Islet precursor cell (in vitro differentiated cells): Measurements from ENCODE around the gene NGDN.

ENCODE experiments used
- DNase-seq: peaks from one replicate; pipeline ENCODE4 v3.0.0-alpha.2; 2018

The NGDN gene

GRCh38 chr14:23523229-23524016 lies 53.9 kb downstream of the NGDN start:
- DNase-seq, result no peak

DNA sequence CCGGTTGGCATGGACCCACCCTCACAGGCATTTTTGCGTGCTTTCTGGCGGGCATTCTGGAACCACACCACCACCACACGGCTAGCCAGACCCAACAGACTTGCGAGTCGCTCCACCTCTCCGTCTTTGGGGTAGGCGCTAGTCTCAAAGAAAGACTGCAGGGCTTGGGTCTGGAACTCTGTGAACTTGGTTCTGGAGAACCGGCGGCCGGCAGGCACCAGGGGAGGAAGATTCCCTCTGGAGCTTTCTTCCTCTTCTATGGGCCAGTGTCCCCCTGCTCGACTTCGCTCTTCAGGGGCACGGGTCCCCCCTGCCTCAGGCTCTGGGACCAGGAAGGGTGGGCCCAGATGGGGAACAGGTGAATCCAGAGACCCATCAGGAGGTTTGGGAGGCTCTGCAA lies 55.5 kb downstream of the NGDN start:
- DNase-seq, result no peak

DNA sequence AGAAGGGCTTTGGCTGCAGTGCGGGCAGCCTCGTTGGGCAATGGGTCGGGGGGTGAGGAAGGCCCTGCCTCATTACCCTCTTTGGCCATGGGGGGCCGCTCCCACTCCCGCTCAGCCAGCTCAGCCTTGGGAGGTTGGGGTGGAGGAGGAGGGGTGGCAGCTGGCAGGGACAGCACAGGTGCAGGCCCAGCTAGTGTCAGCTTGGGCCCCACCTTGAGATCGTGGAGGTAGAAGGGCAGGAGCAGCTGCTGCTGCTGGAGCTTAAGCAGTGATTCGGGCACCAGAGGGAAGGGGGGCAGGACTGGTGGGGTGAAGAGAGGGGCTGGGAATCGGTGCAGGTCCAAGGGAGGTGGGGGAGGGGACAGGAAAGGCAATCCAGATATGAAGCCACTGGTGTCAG lies 56.1 kb downstream of the NGDN start:
- no peak for DNase-seq
